Stimulated activated CD8-positive, alpha-beta memory T cell treated with anti-CD3 and anti-CD28 coated beads, Interleukin-4, amount 100 ng/mL, for 4 hours (primary cell): ENCODE results near the gene RBMS3.

ENCODE experiments used
- DNase-seq, 2 donors: peaks; one replicate each; pipeline ENCODE4 v3.0.0-alpha.2; 2020; ENCODE audit warnings: low read depth in 2 of 2, low spot score in 1 of 2

RBMS3 gene

DNA sequence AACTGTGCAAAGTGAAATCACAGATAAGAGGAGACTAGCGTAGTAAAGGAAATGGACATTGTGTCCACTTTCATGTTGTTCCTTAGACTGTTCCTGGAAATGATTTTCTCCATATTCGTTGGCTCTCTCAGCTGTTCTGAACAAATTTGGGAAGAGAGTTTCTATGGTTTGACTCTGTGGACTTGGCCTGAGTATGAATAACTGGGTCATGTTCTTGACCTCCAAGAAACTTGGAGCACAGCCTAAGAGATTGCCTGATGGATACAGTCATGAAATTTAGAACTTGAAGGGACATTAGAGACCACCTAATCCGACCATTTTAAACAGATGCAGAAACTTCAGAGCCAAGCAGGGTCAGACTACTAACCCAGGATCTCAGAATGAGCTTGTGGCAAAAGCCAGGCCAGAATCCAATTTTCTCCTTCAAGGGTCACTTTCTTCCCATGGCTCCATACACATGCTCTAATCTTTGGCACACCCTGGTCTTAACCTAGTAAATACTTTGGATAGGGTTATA is 430.4 kb downstream of the RBMS3 start:
- no peak for DNase-seq

DNA sequence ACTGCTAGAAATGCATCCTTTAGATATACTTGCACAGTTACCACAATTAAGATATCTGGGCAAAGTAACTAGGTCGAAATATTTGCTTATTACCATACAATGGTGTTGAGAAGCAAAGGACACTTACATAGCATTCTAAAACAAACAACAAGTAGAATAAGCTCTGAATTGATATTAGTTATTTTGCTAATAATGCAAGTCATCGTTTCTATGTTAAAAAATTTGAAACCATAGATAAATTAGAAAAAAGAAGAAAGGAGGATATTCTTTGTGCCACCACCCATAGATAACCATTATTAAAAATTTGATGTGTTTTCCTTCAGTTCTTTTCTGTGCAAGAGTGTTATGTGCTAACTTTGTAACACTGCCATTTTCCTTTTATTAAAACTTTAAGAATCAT is 435.3 kb downstream of the RBMS3 start:
- DNase-seq: no peak

DNA sequence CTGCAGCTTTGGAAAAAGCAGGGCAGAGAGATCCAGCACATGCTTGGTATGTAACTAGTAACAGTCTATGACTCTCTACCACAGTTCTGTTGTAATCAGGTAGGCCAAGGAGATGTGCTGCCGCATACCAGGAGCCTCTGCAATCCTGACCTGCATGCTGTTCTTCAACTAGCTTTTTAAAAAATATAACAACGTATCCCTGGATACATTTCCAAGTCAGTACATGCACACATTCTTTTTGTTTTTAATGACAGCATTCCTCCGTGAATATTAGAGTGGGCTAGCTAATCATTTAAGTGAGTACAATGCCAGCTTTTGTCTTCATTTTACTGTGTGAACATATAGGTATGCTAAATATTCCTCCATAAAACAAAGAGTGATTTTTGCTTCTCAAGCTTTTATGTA is 437.8 kb downstream of the RBMS3 start:
- no peak for DNase-seq

DNA sequence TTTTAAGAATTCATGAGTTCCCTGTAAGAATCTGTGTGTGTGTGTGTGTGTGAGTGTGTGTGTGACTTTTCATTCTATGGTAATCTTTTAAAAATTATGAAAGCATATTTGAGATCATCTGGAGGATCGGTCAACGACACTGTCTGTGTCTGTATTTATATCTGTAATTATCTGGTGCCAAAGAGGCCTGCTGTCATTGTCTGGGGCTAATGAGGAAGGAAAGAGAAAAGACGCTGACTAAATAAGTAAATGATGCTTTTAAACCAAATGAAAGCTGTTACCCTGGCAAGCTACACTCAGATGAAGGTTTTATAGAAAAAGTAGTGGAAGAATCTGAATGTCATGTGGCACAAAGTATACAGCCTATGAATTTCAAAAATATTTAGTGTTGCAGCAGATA is 439.8 kb downstream of the RBMS3 start:
- DNase-seq: no peak

DNA sequence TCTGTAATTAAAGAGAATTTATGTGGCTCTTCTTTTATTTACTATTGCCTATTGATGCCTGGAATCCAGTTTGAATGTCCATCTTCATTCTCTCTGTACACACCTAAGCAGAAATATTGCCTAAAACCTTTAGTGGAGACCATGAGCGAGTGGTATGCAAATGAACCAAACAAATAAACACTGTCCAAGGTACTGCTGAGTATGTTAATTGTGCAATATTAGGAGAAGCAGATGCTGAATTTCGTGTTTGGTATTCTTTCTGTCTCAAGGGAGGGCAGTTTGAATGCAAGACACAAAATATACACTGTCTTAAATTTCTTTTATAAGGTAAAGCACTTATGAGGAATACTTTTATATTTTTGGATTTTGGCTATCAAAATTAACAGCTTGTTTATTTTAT is 440.9 kb downstream of the RBMS3 start:
- no peak for DNase-seq

DNA sequence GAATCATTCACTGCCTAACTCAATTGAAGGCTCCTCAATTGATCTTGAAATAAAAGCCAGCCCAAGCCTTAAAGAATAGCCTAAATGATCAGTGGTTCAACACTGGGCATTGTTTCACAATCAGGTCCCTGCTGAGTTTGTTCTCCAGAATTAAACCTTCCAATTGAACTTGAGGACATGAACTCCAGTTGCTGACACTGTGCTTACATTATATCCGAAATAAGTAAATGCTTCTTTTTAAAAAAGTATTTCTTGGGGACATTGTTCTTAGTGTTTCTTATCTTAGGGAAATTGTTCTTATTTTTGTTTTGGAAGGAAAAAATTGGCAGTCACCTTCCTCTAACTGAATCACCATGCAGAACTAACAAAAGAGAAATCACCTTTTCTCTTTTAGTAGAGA is 450.2 kb downstream of the RBMS3 start:
- no peak for DNase-seq

DNA sequence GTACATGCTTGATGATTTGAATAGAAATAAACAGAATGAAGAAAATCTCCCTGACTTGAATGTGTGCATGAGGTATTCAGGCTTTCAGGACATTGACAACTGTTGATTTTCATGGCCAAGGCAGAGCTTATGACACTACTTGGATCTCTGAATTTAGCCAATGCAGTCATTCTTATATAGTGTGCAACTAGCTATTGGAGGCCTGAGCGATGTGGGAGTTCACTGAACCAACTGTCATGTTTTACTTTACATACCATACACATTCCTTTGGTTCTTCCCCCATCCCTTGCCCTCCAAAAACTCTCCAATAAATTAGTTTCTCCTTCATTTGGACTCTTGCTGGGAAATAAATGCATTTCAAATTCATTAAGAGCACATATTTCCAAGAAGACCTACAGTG is 460.4 kb downstream of the RBMS3 start:
- no peak for DNase-seq

DNA sequence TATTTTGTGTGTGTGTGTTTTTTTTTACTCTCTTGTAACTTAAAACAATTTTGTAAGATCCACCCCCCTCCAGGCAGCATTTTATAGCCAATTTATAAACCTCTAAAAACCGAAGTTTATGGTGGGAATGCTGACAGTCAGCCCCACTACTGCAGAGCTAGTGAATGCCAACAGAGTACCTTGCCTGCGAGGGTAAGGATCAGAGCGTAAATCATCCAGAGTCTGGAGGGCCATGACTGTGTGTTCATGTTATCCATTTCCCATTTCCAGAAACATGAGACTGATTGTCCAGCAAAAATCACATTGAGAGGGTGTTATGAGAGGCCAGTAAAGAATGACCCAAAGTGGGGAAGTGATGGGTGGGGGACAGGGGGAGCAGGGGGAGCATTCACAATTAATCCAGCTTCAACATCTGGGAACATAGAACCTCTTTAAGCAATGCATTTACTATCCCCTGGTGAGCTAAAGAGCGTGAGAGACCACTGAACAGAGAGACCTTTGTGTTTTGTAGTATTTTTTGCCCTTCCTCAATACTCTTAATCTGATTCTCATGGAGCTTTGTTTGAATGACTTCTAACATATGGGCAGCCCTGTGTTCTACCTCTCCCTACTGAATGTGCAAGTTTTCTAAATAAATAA is 464.5 kb downstream of the RBMS3 start:
- no peak for DNase-seq

DNA sequence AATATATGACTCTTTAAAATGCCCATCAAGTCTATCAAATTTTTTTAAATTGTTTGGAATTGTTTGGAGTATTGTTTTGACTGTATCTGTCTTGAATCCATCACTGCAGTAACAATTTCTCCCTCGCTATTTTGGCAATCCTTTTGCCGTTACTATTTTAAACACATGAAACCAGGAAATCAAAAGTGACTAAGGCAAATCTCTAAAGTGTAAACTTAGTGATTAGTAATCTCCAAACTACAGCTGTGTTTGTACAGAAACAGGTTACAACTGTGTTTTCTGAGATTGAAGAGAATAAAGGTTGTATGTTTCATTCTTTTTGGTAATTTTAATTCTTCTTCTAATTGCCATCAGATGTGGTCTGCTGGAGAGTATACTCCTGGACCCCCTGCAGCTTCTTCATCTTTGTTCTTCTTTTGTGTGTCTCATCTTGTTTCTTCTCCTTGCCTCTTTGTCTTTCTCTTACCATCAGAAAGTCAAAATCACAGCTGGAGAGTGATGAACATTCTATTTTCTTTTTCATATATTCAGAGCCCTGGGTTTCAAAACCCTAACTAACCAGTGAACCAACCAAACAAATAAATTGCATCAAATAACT is 465.4 kb downstream of the RBMS3 start:
- no peak for DNase-seq

DNA sequence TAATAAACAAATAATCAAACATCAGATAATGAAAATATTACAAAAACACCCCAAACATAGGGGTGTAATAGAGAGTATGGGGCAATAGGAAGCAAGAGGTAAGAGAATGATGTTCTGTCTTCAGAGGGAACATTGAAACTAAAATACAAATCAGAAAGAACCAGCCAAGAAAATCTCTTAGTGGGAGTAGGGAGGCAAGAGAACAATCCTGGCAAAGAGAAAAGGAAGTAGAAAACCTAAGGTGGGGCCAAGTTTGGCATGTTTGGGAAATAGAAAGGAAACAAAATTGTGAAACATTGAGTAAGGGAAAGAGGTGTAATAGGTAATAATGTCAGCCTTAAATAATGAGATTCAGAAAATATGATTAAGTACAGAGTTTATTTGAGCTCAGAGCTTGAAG is 467.1 kb downstream of the RBMS3 start:
- DNase-seq: no peak

DNA sequence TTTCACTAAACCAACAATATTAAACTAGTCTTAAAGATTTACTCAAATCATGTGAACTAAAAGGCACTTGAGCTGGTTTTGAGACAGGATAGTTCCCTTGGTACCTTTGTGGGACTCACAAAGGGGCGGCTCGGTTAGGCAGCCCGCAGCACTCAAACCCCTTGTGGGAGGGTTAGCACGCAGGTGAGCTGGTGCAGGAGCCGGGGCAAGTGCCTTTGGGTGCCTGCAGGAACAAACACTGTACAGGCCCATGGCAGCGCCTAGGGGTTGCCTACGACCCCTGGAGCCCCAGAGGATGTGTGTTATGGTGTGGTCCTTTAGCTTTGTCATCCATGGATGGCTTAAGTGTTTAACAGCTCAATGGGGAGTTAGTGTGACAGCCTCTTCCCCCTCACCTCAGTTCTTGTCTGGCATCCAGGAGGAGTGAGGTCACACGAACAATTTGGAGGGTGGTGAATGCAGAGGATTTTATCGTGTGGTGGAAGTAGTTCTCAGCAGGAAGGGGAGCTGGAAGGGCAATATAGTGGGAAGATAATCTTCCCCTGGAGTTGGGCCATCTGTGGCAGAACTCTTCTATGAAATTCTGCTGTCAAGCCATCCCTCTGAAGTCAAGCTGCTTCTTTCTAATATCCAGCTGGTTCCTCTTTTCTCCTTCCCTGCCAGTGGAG is 470.9 kb downstream of the RBMS3 start:
- DNase-seq: no peak

DNA sequence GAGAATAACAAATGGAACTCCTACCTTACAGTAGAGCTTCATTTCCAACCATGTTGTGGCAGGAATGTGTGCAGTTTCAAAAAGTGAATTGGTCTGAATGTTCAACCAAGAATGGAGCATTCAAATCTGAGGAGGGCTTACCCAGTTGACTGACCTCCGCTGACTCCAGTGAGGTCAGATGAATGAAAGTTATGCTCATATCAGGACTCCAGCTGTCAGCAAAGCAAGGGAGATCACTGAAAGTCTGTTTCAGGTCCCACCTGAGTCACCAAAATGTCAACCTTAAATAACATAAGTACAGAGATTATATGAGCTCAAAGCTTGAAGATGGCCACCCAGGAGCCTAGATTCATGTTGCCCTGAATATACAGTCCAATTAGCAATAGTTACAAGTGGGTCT is 473.5 kb downstream of the RBMS3 start:
- DNase-seq: no peak

DNA sequence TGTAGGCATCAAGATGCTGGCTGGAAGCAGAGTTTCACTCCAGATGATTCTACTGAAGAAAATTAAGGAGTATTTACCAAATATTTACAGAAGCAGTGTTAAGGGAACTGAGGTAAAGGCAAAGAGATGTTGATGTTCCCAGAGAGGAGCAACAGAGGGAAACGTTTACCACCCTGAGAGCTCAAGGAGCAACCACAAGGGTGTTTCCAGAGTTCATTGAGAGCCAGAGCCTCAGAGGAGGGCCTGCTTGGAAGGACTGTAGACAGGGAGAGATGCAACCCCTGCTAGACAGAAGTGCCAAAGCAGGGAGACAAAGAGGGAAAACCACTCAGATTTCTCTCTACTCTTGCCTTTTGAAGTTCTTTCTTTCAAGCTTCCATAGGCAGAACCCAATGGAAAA is 474.5 kb downstream of the RBMS3 start:
- no peak for DNase-seq

DNA sequence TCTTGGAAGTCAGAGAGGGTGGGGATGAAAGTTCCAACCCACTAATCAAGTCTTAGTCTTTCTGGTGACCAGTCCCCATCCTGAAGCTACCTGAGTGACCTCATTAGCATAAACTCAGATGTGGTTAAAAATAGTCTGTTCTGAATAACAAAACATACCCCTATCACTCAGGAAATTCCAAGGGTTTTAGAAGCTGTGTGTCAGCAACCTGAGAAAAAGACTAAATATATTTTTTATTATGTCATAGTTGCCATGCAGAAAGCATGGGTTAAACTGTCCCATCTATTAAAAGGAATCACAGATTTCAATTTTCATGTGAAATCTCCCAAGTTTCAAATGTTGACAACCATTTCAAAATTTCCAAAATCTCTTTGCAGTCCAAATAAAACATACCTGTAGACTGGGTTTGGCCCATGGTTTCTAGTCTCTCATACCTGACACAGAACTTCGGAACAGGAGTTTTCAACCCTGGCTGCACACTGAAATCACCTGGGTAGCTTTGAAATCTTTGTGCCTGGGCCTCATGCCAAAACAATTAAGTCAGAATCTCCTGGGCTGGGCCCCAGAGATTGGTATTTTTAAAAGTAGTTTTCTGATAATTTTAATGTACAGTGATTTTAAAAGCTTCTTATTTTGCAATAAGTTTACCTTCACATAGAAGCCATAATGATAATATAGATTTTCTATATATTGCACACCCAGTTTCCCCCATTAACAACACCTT is 476.3 kb downstream of the RBMS3 start:
- no peak for DNase-seq

DNA sequence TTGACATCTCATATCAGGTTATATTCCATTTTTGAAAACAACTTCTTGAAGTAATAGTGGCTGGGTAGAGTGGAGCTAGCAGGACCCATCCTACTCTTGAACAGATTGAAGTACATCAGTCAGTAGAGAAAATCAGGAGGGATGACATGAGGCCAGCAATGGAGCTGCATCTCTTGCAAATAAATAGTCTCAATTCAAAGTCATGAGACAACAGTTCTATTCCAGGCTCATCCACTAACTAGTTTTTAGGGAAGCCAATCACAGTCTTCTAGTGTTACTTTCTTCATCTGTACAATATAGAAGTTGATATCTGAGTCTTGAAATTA is 477.2 kb downstream of the RBMS3 start:
- no peak for DNase-seq

DNA sequence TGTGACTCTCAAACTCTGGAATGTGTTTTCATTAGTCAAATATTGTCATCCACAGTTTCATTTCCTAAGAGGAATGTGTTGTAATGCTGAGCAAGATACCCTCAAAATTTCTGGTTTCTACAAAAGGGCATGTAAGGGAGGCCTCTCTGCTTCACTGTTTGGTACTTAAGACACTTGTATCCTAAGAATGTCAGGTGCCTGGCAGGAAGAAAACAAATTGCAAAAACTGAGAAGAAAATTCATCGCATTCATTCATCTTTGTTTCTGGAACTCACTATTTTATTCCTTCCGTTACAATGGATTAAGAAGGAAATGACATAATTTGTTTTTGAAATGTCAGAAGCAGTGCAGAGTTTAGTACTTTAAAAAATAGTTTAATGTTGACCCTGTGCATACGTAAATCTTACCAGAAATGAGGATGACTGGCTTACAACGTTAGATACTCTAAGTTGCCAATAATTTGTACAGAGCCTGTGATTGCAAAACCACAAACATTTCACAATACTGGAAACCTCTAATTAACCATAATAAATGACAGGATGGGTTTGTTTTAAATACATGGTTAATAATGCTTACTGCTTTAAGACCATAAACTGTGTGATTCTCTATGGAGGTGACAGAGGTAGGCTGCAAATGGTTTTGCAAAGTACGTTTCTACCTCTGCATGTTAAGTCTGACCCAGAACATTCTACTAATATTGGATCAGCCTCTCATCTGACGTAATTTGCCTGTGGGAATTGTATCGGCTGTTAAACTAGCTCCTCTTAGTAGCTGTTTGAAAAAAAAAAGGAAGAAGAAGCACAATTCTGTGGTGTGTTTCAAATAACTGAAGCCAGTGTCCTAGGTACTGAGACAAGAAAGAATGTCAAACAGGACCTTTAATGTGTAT is 477.8 kb downstream of the RBMS3 start:
- DNase-seq: no peak

DNA sequence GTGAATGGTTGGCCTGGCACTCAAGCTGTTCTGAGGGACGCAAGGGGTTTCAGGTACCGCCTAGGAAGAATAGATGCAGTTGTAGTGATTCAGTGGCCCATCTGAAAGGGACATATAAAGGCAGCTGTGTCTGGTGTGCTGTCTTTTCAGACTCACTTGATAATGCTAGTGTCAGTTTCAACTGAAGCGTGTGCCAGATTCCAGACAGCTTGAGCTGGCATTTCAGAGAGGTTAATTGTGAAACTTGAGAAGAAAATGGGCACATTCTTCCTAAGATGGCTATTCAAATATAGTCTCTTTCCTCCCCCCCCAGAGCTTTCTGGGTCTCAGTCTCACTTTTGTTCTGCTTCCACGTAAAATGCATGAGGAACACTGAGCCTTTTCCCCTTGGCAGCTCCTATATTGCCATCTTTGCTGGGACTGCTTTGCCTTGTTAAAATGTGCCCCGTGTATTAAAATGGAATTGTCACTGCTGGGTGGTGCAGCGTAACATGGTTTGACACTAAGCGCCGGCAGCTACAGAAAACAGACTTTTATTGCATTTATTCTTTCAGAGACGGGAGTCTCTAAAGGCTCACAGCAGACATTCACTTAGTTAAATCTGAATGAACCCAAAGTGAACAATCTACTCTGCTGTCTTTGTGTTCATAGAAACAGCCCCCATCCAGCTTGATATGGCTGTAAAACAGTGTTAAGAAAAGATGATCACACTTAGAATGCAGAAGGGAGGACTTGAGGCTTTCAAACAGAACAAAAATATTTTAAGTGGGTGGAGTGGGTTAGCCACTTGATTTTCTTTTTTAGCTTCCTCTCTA is 478.7 kb downstream of the RBMS3 start:
- DNase-seq: no peak

DNA sequence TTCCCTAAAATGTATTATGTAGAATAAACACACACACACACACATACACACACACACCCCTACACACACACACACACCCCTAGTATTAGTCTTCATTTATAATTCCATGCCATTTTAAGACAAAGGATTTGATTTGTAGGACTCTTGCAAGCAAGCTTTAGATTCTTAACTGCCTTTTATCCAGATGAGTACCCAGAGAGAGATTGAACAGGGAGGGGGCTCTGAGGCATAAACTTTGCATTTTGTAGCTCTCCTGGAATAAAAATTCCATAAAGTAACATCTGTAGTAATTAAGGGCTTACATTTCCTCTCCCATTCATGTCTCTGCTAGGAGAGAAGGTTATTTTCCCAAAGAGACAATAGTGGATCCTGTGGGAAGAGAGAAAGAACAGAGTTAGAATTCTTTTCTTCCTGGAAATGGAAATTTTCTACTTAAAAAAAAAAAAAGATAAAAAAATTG is 479.4 kb downstream of the RBMS3 start:
- DNase-seq: no peak

DNA sequence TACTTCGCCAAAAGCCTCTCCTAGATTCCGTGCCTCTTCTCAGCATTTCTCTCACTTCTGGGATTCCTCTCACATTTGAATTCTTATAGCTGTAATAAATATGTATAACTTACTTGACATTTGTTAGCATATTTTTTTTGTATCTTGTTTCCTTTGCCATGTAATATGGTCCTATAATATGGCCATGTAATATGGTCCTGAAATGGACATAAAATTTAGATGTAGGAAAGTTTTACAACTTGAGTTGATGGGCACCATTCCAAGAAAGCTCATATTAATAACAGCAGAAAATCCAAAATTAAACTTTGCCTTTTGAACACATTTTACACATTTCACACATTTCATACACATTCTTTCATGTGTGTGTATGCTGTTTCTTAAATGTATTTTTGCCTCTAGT is 480.6 kb downstream of the RBMS3 start:
- DNase-seq: no peak

DNA sequence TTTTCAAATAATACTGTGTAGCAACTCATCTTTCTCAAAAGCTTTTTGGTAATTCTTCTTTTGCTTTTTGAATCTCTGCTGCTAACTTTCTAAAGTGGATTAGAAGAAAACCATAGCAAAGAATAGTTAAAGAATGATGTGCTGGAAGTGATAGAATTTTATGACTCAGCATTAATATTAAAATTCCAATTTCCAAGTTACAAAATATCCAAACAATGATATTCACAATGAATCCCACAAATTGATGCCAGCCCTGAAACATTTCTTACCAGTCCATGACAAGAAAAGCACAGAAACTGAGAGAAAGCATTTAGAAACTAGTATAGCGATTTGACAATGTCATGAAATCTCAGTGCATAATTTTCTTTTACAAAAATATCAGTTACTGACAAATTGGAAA is 482.2 kb downstream of the RBMS3 start:
- no peak for DNase-seq
